Muscle layer of duodenum (tissue), 2 donors: Measurements from ENCODE around the gene ART4.

Experiments used
- H3K27ac ChIP-seq: one replicate; pipeline ENCODE4 v1.7.0; 2013; ENCODE audit warnings: mild to moderate bottlenecking, low read length
- H3K27me3 ChIP-seq: one replicate; pipeline ENCODE4 v1.7.0; 2013; ENCODE audit warnings: low read depth, mild to moderate bottlenecking, control low read depth, low read length
- H3K36me3 ChIP-seq, 2 donors: one replicate each; pipeline ENCODE4 v1.7.0; 2013; ENCODE audit warnings: low read length in 2 of 2, control low read depth in 1 of 2, mild to moderate bottlenecking in 1 of 2; ENCODE audit not compliant: insufficient read depth in 2 of 2, control insufficient read depth in 1 of 2
- H3K4me1 ChIP-seq, 2 donors: one replicate each; pipeline ENCODE4 v1.7.0; 2013; ENCODE audit warnings: low read length in 2 of 2, mild to moderate bottlenecking in 2 of 2, control low read depth in 1 of 2, moderate library complexity in 1 of 2; ENCODE audit not compliant: insufficient read depth in 2 of 2, control insufficient read depth in 1 of 2
- H3K4me3 ChIP-seq, 2 donors: one replicate each; pipeline ENCODE4 v1.7.0; 2013; ENCODE audit warnings: low read length in 2 of 2, low read depth in 1 of 2, mild to moderate bottlenecking in 1 of 2
- H3K9me3 ChIP-seq, 2 donors: one replicate each; pipeline ENCODE4 v1.7.0; 2013; ENCODE audit warnings: low read length in 2 of 2, control low read depth in 1 of 2, mild to moderate bottlenecking in 1 of 2; ENCODE audit not compliant: control insufficient read depth in 1 of 2
- donor health status: healthy.

ART4 gene

DNA sequence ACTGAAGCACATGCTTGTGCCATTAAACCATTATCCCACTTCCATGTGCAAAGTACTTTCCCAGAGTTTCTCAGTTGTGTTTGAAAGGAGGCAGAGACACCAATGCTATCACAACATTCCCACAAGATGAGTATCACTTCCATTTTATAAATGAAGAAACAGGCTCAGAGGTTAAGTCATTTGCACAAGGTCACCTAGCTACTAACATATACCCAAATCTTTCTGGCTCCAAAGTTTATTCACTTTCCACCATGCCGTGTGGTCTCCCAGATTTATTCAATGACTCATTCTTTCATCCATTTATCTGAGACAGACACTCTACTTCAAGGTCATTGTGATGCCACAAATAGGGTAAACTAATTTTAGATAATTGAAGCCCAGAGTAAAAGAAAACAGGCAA is 9.4 kb downstream of the ART4 start:
- Histone ChIP-seq H3K4me1 (peaks cover 0 to 5% of the 10 kb centered on the region in 2 donors), H3K9me3 (no peaks in the 10 kb centered on the region), H3K4me3 (no peak overlapping the region), H3K27me3 (no peaks in the 10 kb centered on the region), H3K36me3 (peaks cover 0 to 4% of the 10 kb centered on the region in 2 donors), H3K27ac (no peak overlapping the region)

DNA sequence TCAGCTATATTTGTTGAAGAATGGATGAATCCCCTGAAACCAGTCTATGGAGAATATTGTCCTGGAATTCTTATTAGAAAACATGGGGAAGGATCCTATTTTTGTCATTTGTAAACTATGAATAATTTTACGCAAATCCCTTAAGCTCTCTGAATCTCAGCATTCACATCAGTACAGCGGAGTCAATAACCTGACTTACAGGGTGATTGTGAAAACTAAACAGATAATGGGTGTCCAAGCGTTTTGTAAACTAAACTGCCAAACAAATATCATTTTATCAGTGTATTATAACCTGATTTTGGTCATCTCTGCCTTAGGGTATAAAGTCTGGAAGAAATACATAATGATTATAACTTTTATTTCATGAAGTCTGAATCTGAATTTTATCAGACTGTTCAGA is 10.0 kb downstream of the ART4 start:
- Histone ChIP-seq H3K9me3 (no peaks in the 10 kb centered on the region), H3K27ac (no peak overlapping the region), H3K4me3 (no peak overlapping the region), H3K27me3 (no peaks in the 10 kb centered on the region), H3K4me1 (peaks cover 0 to 5% of the 10 kb centered on the region in 2 donors), H3K36me3 (peaks cover 0 to 4% of the 10 kb centered on the region in 2 donors)

DNA sequence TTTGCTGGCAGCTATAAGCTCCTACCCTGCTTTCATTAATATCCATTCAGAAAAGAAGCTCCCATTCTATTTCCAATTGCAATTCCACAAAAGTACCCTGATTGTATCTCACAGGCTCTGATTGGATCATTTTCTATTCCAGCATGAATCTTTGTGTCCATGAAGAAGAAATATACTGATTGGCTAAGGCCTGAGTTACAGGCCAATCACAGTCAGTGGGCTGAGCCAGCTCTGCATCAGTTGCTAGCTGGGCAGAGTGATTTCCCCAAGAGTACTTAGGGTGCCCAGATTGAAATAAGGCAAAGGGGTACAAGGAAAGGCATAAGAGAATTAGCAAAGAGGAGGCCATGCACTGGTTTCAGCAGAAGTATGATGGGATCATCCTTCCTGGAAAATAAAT is 14.4 kb downstream of the ART4 start:
- Histone ChIP-seq H3K27me3 (no peaks in the 10 kb centered on the region), H3K4me3 (no peak overlapping the region), H3K9me3 (no peaks in the 10 kb centered on the region), H3K27ac (no peak overlapping the region), H3K4me1 (no peaks in the 10 kb centered on the region), H3K36me3 (no peaks in the 10 kb centered on the region)

DNA sequence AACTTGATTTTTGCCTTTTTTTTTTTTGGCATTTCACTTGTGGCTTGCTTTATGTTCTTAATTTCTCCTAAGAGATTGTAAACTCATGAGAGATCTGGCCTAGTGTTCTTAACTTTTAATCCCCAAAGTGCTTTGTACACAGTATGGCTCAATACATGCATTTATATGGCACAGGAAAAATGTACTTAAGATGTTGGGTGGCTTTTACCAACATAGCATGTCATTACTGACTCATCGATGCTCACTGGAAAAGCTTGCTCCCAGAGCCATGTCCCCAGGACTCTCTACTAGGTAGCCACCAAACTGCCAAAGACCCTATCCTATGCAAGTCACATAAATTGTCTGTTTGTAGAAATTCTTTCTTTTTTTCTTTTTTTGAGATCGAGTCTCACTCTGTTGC is 16.3 kb downstream of the ART4 start:
- Histone ChIP-seq H3K36me3 (no peaks in the 10 kb centered on the region), H3K4me1 (no peaks in the 10 kb centered on the region), H3K9me3 (no peaks in the 10 kb centered on the region), H3K4me3 (no peak overlapping the region), H3K27ac (no peak overlapping the region), H3K27me3 (no peaks in the 10 kb centered on the region)

DNA sequence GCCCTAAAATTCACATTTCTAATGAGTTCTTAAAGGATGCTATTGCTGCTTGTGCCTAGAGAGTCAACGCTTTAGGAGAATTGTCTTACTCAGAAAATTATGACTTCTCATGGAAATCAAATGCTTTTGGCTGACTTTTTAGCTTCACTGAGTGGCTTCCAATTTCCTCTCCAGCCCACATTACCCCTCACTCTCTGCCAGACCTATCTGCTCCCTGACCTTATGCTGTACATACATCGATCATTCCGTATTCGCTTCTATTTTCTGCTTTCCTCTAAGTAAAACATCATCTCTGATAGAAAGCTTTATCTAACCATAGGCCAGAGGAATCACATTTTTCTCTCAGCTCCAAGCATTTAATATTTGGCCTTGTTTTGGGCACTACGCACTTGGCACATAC is 16.8 kb downstream of the ART4 start:
- no peak overlapping the region for H3K27ac ChIP-seq
- H3K9me3 ChIP-seq, result no peaks in the 10 kb centered on the region
- H3K4me1 ChIP-seq, result no peaks in the 10 kb centered on the region
- H3K27me3 ChIP-seq, result no peaks in the 10 kb centered on the region
- H3K36me3 ChIP-seq, result no peaks in the 10 kb centered on the region
- H3K4me3 ChIP-seq, result no peak overlapping the region

DNA sequence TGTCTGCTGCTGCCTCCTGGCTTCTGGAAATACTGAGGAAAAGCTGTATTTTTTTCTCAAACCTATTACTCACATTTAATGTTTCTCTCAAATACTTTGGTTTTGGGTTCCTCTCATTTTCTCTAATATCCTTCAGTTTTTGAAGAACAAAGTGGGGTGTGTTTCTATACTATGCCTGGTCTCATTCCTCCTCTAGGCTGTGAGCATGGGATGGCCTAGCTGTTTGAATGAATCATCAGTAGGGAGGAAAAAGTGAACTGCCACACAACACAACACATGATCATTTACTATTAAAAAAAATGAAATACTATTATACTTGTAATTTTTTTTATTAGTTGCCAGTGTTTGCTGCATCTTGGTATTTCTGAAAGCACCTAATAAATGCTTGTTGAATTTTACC is 18.1 kb downstream of the ART4 start:
- H3K27ac ChIP-seq, result no peak overlapping the region
- H3K4me3 ChIP-seq, result no peak overlapping the region
- no peaks in the 10 kb centered on the region for H3K27me3 ChIP-seq

DNA sequence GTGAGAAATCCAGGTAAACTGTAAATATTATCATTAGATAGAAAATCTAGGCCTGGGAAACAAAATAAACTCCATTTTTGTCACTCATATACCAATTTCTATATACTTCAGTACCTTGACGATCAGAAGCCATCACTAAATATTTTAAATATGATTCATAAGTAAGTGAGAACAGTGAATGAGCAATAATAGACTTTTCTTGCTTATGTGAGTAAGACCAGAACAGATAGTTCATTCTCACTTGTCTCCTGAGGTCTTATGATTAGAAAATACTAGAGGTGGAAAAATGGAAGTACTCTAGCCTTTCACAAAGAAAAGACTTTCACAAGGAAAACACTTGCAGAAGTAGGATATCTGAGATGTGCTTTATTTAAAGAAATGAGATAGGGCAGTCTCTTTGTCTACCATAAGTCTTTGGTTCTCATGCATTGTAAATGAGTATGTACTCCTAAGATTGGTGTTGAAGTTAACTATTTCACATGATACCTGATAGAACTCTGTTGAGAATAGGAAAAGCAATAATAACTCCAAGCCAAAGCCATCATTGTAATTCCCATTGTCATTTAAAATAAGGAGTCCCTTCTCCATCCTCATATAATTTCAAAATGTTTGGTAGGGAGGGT is 19.2 kb downstream of the ART4 start:
- Histone ChIP-seq H3K4me1 (no peaks in the 10 kb centered on the region), H3K9me3 (no peaks in the 10 kb centered on the region), H3K27me3 (no peaks in the 10 kb centered on the region), H3K27ac (no peak overlapping the region), H3K36me3 (no peaks in the 10 kb centered on the region), H3K4me3 (no peak overlapping the region)

More for the DNA sequence above, 18.1 kb downstream of the ART4 start:
- H3K4me1 ChIP-seq, result no peaks in the 10 kb centered on the region
- H3K9me3 ChIP-seq, result no peaks in the 10 kb centered on the region
- H3K36me3 ChIP-seq, result no peaks in the 10 kb centered on the region

DNA sequence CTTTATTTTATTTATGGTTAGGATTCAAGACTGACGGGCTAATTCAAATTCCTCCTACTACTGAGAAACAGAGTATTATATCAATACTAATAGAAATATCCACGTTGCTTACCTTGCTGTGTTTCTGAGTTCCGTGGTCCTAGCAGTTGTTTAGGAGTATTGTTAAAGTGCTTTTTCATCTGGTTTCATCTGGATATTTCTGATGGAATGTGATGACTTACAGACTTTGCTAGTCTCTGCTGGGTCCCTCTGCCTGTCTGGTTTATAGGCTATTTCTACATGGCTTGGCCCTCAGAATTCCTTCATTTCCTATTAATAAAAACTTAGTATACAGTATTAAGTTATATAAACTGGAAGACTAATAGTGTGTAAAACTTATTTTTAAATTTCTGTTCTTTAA is 29.3 kb downstream of the ART4 start, which contains the start of gene SMCO3:
Gene SMCO3 (minus strand): TSS at position 169 of the 400 bp plus-strand sequence. CDS start 7,502 bp downstream, outside the sequence.
- H3K27ac ChIP-seq, result no peak within 1 kb of the TSS
- no peaks in the 10 kb centered on the region for H3K27me3 ChIP-seq
- H3K4me1 ChIP-seq, result peaks cover 0 to 3% of the 10 kb centered on the region in 2 donors
- no peaks in the 10 kb centered on the region for H3K9me3 ChIP-seq
- no peak within 1 kb of the TSS for H3K4me3 ChIP-seq
- H3K36me3 ChIP-seq, result no peaks in the 10 kb centered on the region

DNA sequence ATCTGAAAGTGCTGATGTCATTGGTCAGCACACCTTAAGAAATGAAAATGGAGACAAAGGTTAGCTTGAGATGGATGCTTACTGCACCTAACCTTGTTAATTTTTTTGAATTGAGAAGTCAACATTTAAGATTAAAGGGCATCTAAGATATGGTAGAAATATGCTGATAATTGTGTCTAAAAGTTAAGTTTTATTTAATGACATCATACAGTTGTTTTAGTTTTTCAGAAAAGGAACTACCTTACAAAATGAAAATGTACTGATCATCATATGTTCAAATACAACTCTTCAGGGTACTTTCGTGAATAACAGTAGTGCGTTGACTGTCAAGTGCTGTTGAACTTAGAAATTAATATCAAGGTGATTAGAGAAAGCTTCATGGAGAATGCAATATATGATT is 31.8 kb downstream of the ART4 start:
- Histone ChIP-seq H3K4me1 (peaks cover 0 to 3% of the 10 kb centered on the region in 2 donors), H3K9me3 (no peaks in the 10 kb centered on the region), H3K27ac (no peak overlapping the region)

DNA sequence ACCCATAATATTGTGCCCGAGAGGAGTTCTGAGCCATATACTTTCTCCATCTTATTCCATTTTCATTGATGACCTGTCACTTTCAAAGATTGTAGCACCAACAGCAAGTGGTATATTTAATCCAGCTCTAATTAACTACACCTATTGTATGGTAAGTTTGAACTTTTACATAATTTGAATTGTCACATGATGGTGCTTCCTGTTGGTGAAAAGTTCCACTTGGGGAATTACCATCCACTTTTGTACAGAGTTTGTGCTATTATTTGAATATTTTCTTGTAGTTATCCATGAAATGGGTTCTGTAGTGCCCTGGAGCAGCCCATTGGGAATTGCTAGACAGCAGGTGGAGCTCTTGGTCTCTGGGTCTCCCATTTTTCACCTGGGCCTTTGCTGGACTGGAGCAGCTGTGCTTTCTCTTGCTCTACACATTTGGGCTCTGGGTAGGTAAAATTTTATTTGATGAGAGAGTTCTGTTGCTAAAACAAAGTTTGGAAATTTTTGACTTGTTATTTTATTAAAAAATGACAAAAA is 32.3 kb downstream of the ART4 start:
- Histone ChIP-seq H3K9me3 (no peaks in the 10 kb centered on the region), H3K27ac (no peak overlapping the region), H3K27me3 (no peaks in the 10 kb centered on the region), H3K36me3 (no peaks in the 10 kb centered on the region), H3K4me1 (peaks cover 0 to 3% of the 10 kb centered on the region in 2 donors), H3K4me3 (no peak overlapping the region)

More for the DNA sequence above, 31.8 kb downstream of the ART4 start:
- Histone ChIP-seq H3K36me3 (no peaks in the 10 kb centered on the region), H3K4me3 (no peak overlapping the region), H3K27me3 (no peaks in the 10 kb centered on the region)

DNA sequence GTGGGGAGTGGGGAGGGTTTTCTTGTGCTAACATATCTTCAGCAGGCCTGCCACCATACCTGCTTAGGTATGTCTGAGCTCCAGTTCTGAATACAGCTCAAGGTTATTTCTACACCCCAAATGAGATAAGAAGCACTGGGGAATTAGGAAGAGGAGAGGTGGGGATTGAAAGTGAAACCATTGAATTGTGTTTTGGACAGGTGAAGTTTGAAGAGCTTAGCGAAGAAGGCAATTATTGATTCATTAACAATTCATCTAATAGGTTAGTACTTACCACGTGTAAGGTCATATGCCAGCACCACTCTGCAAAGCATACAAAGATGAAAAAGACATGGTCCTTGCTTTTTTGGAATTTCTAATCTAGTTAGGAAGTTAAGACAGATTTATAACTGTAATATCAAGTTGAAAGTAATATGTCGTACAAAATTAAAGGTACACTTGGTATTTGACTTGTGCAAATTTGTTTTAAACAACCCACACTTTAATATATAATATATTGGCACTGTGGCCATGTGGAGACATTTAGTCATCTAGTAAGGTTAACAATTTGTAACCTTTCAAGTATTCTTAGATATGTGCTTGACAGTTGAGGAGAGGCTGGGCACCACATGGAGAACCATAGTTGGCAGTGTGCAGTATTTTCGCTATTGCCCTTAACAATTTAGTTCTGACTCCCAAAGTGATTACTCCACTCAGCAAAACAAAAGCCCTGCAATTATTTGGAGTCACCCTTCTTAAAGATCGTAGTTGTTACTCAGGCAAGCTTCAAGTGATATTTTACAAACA is 33.0 kb downstream of the ART4 start:
- no peaks in the 10 kb centered on the region for H3K9me3 ChIP-seq
- H3K4me1 ChIP-seq, result peaks cover 0 to 3% of the 10 kb centered on the region in 2 donors
- no peak overlapping the region for H3K4me3 ChIP-seq
- H3K36me3 ChIP-seq, result no peaks in the 10 kb centered on the region
- no peaks in the 10 kb centered on the region for H3K27me3 ChIP-seq
- H3K27ac ChIP-seq, result no peak overlapping the region
